NCI-H226 (cell line): ENCODE data around the gene ALDH1A2.
A peak's percentile ranks its signal among the peaks of the same experiment; 100 is the strongest.
"Not testable (repeated sequence)": the region's sequence is repeated elsewhere in the genome, so short reads cannot be mapped to it uniquely, and the experiment has no call there.

Source experiments
- DNase-seq: peaks from one replicate; pipeline ENCODE4 v3.0.0-alpha.2; 2015

Gene ALDH1A2

GRCh38 chr15:58040150-58040549 lies 25.4 kb downstream of the ALDH1A2 start:
- DNase-seq, result peak; percentile 83

GRCh38 chr15:58039079-58040035 lies 26.2 kb downstream of the ALDH1A2 start:
- no peak for DNase-seq

GRCh38 chr15:58038426-58039078 lies 27.0 kb downstream of the ALDH1A2 start:
- peak; percentile 97 for DNase-seq

- DNase-seq, result peak; percentile 55
Observed at GRCh38 chr15:58037723-58038301, 27.7 kb downstream of the ALDH1A2 start.

GRCh38 chr15:58036579-58036978 lies 28.9 kb downstream of the ALDH1A2 start:
- DNase-seq, result no peak

- not testable (repeated sequence) for DNase-seq
Observed at GRCh38 chr15:58028392-58028791, 37.1 kb downstream of the ALDH1A2 start.

- DNase-seq, result no peak
Observed at GRCh38 chr15:58026552-58026951, 39.0 kb downstream of the ALDH1A2 start.

- DNase-seq, result no peak
Observed at GRCh38 chr15:58026051-58026450, 39.5 kb downstream of the ALDH1A2 start.

GRCh38 chr15:58021332-58022230 lies 43.9 kb downstream of the ALDH1A2 start:
- DNase-seq, result peak; percentile 43

- DNase-seq, result peak; percentile 87
Observed at GRCh38 chr15:58019503-58020376, 45.8 kb downstream of the ALDH1A2 start.

- DNase-seq, result no peak
Observed at GRCh38 chr15:58017869-58018268, 47.6 kb downstream of the ALDH1A2 start.

GRCh38 chr15:58016581-58017175 lies 48.8 kb downstream of the ALDH1A2 start:
- DNase-seq, result no peak

GRCh38 chr15:58015565-58015964 lies 49.9 kb downstream of the ALDH1A2 start:
- no peak for DNase-seq

- DNase-seq, result no peak
Observed at GRCh38 chr15:58014470-58014869, 51.0 kb downstream of the ALDH1A2 start.

- no peak for DNase-seq
Observed at GRCh38 chr15:58014040-58014439, 51.5 kb downstream of the ALDH1A2 start.

- no peak for DNase-seq
Observed at GRCh38 chr15:58010983-58011382, 54.5 kb downstream of the ALDH1A2 start.

- no peak for DNase-seq
Observed at GRCh38 chr15:58003810-58004209, 61.7 kb downstream of the ALDH1A2 start.

- no peak for DNase-seq
Observed at GRCh38 chr15:58002338-58003126, 63.0 kb downstream of the ALDH1A2 start.

- not testable (repeated sequence) for DNase-seq
Observed at GRCh38 chr15:57999699-58000098, 65.8 kb downstream of the ALDH1A2 start.

GRCh38 chr15:57996561-57996960 lies 69.0 kb downstream of the ALDH1A2 start:
- DNase-seq, result no peak
